ENCODE measurements around the gene TOR1AIP1. TPM values are rescaled to one million over a fixed set of nuclear protein-coding genes. Genes with fewer than 3 reads are reported as not detected.

The TOR1AIP1 gene
- total and polyA plus RNA-seq, 10 donors, result 16.2 to 71.3 (median 55.3) TPM

DNA sequence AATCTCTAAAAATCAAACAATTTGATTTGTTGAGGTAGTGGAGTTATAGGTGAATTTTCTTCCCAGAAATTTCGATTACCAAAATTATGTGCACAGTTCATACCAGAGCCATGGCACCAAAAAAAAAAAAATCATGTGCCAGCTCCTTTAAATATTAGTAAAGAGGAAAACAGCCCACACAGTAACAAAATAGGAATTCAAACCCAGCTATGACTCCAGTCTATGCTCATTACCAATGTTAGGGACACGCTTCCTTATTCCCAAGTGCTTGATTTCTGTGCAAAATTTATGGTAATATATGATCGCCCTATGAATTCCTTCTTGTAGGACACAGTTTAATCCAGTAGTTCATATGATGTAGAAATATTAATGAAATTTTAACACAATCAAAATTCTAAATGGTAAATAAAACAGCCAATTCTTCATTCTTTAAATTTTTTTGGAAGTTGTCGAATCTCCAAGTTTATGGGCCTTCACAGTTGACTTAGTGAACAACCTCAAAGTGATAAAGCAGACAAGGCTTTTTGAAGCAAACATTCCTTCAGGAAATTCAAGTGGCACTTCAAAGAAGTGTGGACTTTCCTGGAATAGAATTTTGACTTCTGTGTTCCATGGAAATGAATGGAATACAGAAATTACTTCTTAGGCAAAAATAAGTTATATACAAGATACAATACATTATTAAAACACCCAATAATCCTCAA is 6.3 kb upstream of the TOR1AIP1 start:
- no peaks in the 10 kb centered on the region for H3K9me3 ChIP-seq
- H3K27me3 ChIP-seq (replicated peaks in 1 of 7), result no peaks in the 10 kb centered on the region
- WGBS, 5 donors, result 93 to 97% (median 95%) methylated on average over 4 of the region's 4 CpGs
- TF ChIP-seq, protein P1, sequence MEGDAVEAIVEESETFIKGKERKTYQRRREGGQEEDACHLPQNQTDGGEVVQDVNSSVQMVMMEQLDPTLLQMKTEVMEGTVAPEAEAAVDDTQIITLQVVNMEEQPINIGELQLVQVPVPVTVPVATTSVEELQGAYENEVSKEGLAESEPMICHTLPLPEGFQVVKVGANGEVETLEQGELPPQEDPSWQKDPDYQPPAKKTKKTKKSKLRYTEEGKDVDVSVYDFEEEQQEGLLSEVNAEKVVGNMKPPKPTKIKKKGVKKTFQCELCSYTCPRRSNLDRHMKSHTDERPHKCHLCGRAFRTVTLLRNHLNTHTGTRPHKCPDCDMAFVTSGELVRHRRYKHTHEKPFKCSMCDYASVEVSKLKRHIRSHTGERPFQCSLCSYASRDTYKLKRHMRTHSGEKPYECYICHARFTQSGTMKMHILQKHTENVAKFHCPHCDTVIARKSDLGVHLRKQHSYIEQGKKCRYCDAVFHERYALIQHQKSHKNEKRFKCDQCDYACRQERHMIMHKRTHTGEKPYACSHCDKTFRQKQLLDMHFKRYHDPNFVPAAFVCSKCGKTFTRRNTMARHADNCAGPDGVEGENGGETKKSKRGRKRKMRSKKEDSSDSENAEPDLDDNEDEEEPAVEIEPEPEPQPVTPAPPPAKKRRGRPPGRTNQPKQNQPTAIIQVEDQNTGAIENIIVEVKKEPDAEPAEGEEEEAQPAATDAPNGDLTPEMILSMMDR (IDR thresholded peaks at IDR 0.05 in 8 of 11, conservative IDR thresholded peaks at IDR 0.05 in 3 of 11), result no peak
- no peak for TF ChIP-seq POLR2AphosphoS5 (IDR thresholded peaks at IDR 0.05)
- TF ChIP-seq POLR2A (IDR thresholded peaks at IDR 0.05), result no peak
- H3K36me3 ChIP-seq, result peaks cover 0 to 35% (median 8%) of the 10 kb centered on the region in 6 donors
- intact Hi-C loops (cut with DNase I; ENCODE audit: low total_unique reads), result no loop called here
- DNase-seq, result no peak
- peak overlapping the region in 2 of 8 donors; percentile 4 to 86 for H3K27ac ChIP-seq
- H3K4me3 ChIP-seq, result peak overlapping the region in 2 of 8 donors; percentile 77 to 79
- peaks cover 18 to 81% (median 61%) of the 10 kb centered on the region in 6 donors for H3K4me1 ChIP-seq

DNA sequence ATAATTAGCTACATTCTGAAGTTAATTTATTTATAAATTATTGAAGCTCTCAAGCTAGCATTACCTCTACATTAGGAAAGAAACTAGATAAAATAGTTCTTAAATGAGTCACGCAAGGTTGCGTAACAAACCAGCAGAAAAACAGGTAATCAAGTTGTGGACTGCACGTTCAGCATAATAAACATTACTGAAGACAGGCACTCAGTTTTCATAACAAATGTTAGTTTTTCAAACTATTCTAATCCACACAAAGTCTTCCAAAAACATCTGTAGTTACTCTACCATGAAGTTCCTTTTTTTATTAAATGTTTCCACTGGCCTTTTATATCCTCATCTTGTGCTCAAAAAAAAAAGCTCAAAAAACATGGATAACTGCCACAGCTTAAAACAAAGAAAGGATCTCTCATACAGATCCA is 5.8 kb upstream of the TOR1AIP1 start:
- Histone ChIP-seq H3K9me3 (no peaks in the 10 kb centered on the region), H3K4me3 (peak overlapping the region in 7 of 8 donors; percentile 53 to 79 (median 70)), H3K36me3 (peaks cover 0 to 35% (median 8%) of the 10 kb centered on the region in 6 donors), H3K4me1 (peaks cover 24 to 81% (median 65%) of the 10 kb centered on the region in 6 donors), H3K27me3 (replicated peaks in 1 of 7) (no peaks in the 10 kb centered on the region), H3K27ac (peak overlapping the region in 4 of 8 donors; percentile 4 to 86 (median 48))
- intact Hi-C loops (cut with DNase I; ENCODE audit: low total_unique reads), result no loop called here
- WGBS, 5 donors, result 40 to 62% (median 52%) methylated on average over 3 of the region's 3 CpGs
- TF ChIP-seq, protein P1 (IDR thresholded peaks at IDR 0.05 in 8 of 11, conservative IDR thresholded peaks at IDR 0.05 in 3 of 11), result no peak
- TF ChIP-seq POLR2AphosphoS5 (IDR thresholded peaks at IDR 0.05) (no peak), POLR2A (IDR thresholded peaks at IDR 0.05) (no peak)
- DNase-seq, result no peak

DNA sequence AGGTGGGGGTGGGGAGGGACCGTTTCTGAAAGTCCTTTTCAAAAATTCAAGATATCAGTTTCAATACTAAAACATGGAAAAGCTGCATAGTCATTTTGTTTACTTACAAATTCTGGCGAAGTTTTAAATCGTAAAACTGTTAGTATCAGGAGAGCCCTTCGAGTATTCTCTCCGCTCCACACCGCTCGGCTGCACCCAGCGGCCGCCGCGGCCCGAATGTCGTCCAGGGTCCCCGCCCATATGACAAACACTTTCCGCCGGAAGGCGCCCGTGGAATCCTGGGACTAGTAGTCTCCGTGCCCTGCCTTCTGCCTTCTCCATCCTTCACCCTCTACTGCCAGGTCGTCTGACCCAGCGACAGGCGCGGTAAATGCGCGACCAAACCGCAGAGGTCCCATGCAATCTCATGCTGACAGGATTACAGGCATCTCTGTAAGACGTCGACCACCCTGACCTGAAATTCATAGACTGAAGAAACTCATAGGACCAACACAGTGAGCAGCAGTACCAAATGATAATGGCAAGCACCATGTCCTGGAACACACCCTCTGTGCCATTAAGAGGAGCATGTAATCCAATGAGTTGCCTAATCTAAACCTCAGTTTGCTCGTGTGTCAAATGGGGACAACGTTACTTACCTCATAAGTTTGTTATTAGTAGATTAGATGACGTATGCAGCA is 4.4 kb upstream of the TOR1AIP1 start, which contains the start of gene TOR1AIP2:
TOR1AIP2 (minus strand) TSS at position 218 of the 680 bp plus-strand sequence. CDS start 25,138 bp downstream, outside the sequence.
- intact Hi-C loops (cut with DNase I; ENCODE audit: low total_unique reads), result no loop called here
- TF ChIP-seq POLR2A (IDR thresholded peaks at IDR 0.05), result peak; percentile 75 to 93 (median 92)
- peak; percentile 99 to 100 (median 99) for TF ChIP-seq POLR2AphosphoS5 (IDR thresholded peaks at IDR 0.05)
- TF ChIP-seq, protein P1 (IDR thresholded peaks at IDR 0.05 in 8 of 11, conservative IDR thresholded peaks at IDR 0.05 in 3 of 11), result peak in 6 of 11 experiments; percentile 4 to 46 (median 19)
- Histone ChIP-seq H3K27ac (peak within 1 kb of the TSS; percentile 48 to 86 (median 76)), H3K9me3 (no peaks in the 10 kb centered on the region), H3K4me3 (peak within 1 kb of the TSS; percentile 53 to 79 (median 70)), H3K4me1 (peaks cover 28 to 72% (median 57%) of the 10 kb centered on the region in 6 donors), H3K27me3 (replicated peaks in 1 of 7) (no peaks in the 10 kb centered on the region), H3K36me3 (peaks cover 0 to 32% (median 8%) of the 10 kb centered on the region in 6 donors)
- WGBS, 5 donors, result 3 to 5% (median 4%) methylated on average over 31 of the region's 31 CpGs
- peak; percentile 98 for DNase-seq

DNA sequence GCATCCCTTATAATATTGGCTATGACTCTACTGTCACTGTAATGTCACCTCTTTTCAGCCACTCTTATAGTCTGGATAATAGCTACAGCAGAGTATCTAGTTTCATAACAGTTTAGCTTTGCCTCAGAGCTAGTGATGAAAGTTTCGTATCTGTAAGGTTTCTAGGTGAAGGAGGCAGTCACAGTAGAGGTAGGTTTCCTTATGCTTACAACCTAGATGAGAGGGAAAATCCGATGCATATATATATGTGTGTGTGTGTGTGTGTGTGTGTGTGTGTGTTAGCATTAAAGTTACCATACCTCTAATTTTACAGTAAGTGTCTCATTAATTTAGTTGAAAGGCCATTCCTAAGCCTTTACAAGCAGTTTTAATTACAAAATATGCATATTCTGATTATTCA is 2.3 kb upstream of the TOR1AIP1 start:
- Histone ChIP-seq H3K4me3 (no peak overlapping the region), H3K9me3 (no peaks in the 10 kb centered on the region), H3K27me3 (replicated peaks in 1 of 7) (no peaks in the 10 kb centered on the region), H3K27ac (no peak overlapping the region), H3K4me1 (peaks cover 40 to 66% (median 57%) of the 10 kb centered on the region in 6 donors), H3K36me3 (peaks cover 0 to 15% (median 2%) of the 10 kb centered on the region in 6 donors)
- intact Hi-C loops (cut with DNase I; ENCODE audit: low total_unique reads), result no loop called here
- TF ChIP-seq, protein P1 (IDR thresholded peaks at IDR 0.05 in 8 of 11, conservative IDR thresholded peaks at IDR 0.05 in 3 of 11), result no peak
- TF ChIP-seq POLR2A (IDR thresholded peaks at IDR 0.05) (no peak), POLR2AphosphoS5 (IDR thresholded peaks at IDR 0.05) (no peak)
- 74 to 94% (median 78%) methylated on average over 2 of the region's 2 CpGs for WGBS, 5 donors
- DNase-seq, result no peak
